Hepatocyte (in vitro differentiated cells): ENCODE data around the gene CDPF1. TPM values are rescaled to one million over a fixed set of nuclear protein-coding genes. Genes with fewer than 3 reads are reported as not detected.

Experiments
- DNase-seq: peaks from one replicate; pipeline ENCODE4 v3.0.0-alpha.2; 2016; ENCODE audit warnings: low spot score
- H2AFZ ChIP-seq: fragments of 200-600 bp; sonication (generic); 2 replicates; pipeline ENCODE4 v1.6.0; 2016; ENCODE audit warnings: antibody characterized with exemption, mild to moderate bottlenecking
- H3K27ac ChIP-seq: fragments of 200-600 bp; sonication (generic); 2 replicates; pipeline ENCODE4 v1.5.1; 2016; ENCODE audit warnings: mild to moderate bottlenecking
- H3K27me3 ChIP-seq: fragments of 200-600 bp; sonication (generic); 2 replicates; pipeline ENCODE4 v1.6.1; 2016
- H3K36me3 ChIP-seq: fragments of 200-600 bp; sonication (generic); replicated peaks from 2 replicates; pipeline ENCODE4 v1.5.1; 2016; ENCODE audit warnings: low read depth; ENCODE audit not compliant: insufficient read depth
- H3K4me1 ChIP-seq: fragments of 200-600 bp; sonication (generic); 2 replicates; pipeline ENCODE4 v1.5.1; 2016; ENCODE audit warnings: mild to moderate bottlenecking, moderate library complexity; ENCODE audit not compliant: insufficient read depth
- H3K4me2 ChIP-seq: fragments of 200-600 bp; sonication (generic); 2 replicates; pipeline ENCODE4 v1.6.0; 2016
- H3K4me3 ChIP-seq: fragments of 200-600 bp; sonication (generic); 2 replicates; pipeline ENCODE4 v1.5.1; 2016; ENCODE audit warnings: mild to moderate bottlenecking
- H3K79me2 ChIP-seq: fragments of 200-600 bp; sonication (generic); 2 replicates; pipeline ENCODE4 v1.6.0; 2017; ENCODE audit warnings: mild to moderate bottlenecking
- H3K9me2 ChIP-seq: fragments of 200-600 bp; sonication (generic); replicated peaks from 2 replicates; pipeline ENCODE4 v1.6.0; 2017; ENCODE audit warnings: mild to moderate bottlenecking; ENCODE audit not compliant: insufficient read depth
- H3K9me3 ChIP-seq: fragments of 200-600 bp; sonication (generic); 2 replicates; pipeline ENCODE4 v1.5.1; 2016; ENCODE audit warnings: low read depth, mild to moderate bottlenecking
- H4K20me1 ChIP-seq: fragments of 200-600 bp; sonication (generic); 2 replicates; pipeline ENCODE4 v1.6.0; 2016; ENCODE audit warnings: mild to moderate bottlenecking; ENCODE audit not compliant: insufficient read depth, poor library complexity, severe bottlenecking
- EZH2 ChIP-seq: fragments of 200-600 bp; sonication (generic); IDR thresholded peaks from 2 replicates; pipeline ENCODE4 v1.6.1; 2016; ENCODE audit warnings: antibody characterized with exemption, mild to moderate bottlenecking, borderline replicate concordance
- EZH2phosphoT487 ChIP-seq: fragments of 200-600 bp; sonication (generic); IDR thresholded peaks from one replicate; pipeline ENCODE4 v1.6.1; 2018; ENCODE audit warnings: antibody characterized with exemption, mild to moderate bottlenecking, low read depth, moderate library complexity; ENCODE audit not compliant: unreplicated experiment, severe bottlenecking
- WGBS: methylation state at CpG from one replicate; pipeline ENCODE4 v1.1.6; 2016; ENCODE audit warnings: low lambda C conversion rate; ENCODE audit errors: missing lambda C conversion rate; 5-methylcytosine and 5-hydroxymethylcytosine counted together
- polyA plus RNA-seq: library from polyadenylated mRNA; unstranded; fragments of >200 nt; fragmentation: Nextera tagmentation; extraction: Ambion mirVana; gene quantifications from 2 replicates; pipeline ENCODE4 v1.2.1, GENCODE V29; 2016
- total RNA-seq: library from RNA; depleted of rRNA; stranded (reverse); fragments of >200 nt; gene quantifications from 2 replicates; pipeline ENCODE4 v1.2.3, GENCODE V29; 2014
- TF ChIP-seq, protein P1 (sequence below): fragments of 200-600 bp; sonication (generic); IDR thresholded peaks from 2 replicates; pipeline ENCODE4 v1.5.1; 2016; ENCODE audit warnings: antibody characterized with exemption, mild to moderate bottlenecking; ENCODE audit not compliant: poor library complexity

Gene CDPF1
- total and polyA plus RNA-seq, 2 experiments from 2014 or later = 8.2 to 13.6 TPM

DNA sequence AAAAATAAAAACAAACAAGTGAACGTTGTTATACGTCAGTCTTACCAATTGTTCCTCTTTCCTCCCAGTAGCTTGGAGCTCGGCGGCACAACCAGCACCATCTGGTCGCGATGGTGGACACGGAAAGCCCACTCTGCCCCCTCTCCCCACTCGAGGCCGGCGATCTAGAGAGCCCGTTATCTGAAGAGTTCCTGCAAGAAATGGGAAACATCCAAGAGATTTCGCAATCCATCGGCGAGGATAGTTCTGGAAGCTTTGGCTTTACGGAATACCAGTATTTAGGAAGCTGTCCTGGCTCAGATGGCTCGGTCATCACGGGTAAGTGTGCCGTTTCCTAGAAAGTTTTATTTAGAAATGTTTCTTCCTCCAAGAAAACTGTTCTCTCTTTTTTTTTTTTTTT, 51.8 kb downstream of the CDPF1 start:
- Histone ChIP-seq H2AFZ (no peak overlapping the region), H3K9me2 (no peaks in the 10 kb centered on the region), H4K20me1 (no peaks in the 10 kb centered on the region), H3K27ac (no peak overlapping the region), H3K4me1 (peaks cover 11% of the 10 kb centered on the region), H3K4me2 (no peak overlapping the region), H3K4me3 (no peak overlapping the region), H3K27me3 (no peaks in the 10 kb centered on the region), H3K79me2 (no peaks in the 10 kb centered on the region), H3K9me3 (no peaks in the 10 kb centered on the region), H3K36me3 (no peaks in the 10 kb centered on the region)
- 96% methylated on average over 18 of the region's 18 CpGs for WGBS
- TF ChIP-seq EZH2 (no peak), EZH2phosphoT487 (no peak)
- TF ChIP-seq, protein P1, sequence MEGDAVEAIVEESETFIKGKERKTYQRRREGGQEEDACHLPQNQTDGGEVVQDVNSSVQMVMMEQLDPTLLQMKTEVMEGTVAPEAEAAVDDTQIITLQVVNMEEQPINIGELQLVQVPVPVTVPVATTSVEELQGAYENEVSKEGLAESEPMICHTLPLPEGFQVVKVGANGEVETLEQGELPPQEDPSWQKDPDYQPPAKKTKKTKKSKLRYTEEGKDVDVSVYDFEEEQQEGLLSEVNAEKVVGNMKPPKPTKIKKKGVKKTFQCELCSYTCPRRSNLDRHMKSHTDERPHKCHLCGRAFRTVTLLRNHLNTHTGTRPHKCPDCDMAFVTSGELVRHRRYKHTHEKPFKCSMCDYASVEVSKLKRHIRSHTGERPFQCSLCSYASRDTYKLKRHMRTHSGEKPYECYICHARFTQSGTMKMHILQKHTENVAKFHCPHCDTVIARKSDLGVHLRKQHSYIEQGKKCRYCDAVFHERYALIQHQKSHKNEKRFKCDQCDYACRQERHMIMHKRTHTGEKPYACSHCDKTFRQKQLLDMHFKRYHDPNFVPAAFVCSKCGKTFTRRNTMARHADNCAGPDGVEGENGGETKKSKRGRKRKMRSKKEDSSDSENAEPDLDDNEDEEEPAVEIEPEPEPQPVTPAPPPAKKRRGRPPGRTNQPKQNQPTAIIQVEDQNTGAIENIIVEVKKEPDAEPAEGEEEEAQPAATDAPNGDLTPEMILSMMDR = no peak
- no peak for DNase-seq

GRCh38 chr22:46196278-46196677, 53.8 kb downstream of the CDPF1 start:
- Histone ChIP-seq H3K4me2 (no peak overlapping the region), H4K20me1 (no peaks in the 10 kb centered on the region), H3K4me3 (no peak overlapping the region), H2AFZ (no peak overlapping the region), H3K9me2 (no peaks in the 10 kb centered on the region), H3K27ac (no peak overlapping the region), H3K79me2 (no peaks in the 10 kb centered on the region), H3K27me3 (no peaks in the 10 kb centered on the region), H3K36me3 (no peaks in the 10 kb centered on the region), H3K4me1 (no peaks in the 10 kb centered on the region), H3K9me3 (no peaks in the 10 kb centered on the region)
- no peak for DNase-seq
- TF ChIP-seq EZH2 (no peak), EZH2phosphoT487 (no peak)
- TF ChIP-seq, protein P1 = no peak
- 83% methylated on average over 8 of the region's 8 CpGs for WGBS

GRCh38 chr22:46195487-46196165, 54.5 kb downstream of the CDPF1 start:
- Histone ChIP-seq H3K36me3 (no peaks in the 10 kb centered on the region), H3K79me2 (no peaks in the 10 kb centered on the region), H3K9me3 (no peaks in the 10 kb centered on the region), H3K4me1 (no peaks in the 10 kb centered on the region), H3K4me2 (no peak overlapping the region), H4K20me1 (no peaks in the 10 kb centered on the region), H3K27me3 (no peaks in the 10 kb centered on the region), H3K27ac (no peak overlapping the region), H3K9me2 (no peaks in the 10 kb centered on the region), H2AFZ (no peak overlapping the region), H3K4me3 (no peak overlapping the region)
- DNase-seq = no peak
- WGBS = 82% methylated on average over 18 of the region's 18 CpGs
- TF ChIP-seq, protein P1 = no peak
- TF ChIP-seq EZH2 (no peak), EZH2phosphoT487 (no peak)

Other genes with a start within 250 kb of the CDPF1 start
- gene PPARA, start 99.8 kb downstream of the CDPF1 start, total RNA-seq = 28.0 and 31.0 TPM in 2 replicates
- 12.3 and 13.7 TPM in 2 replicates for gene PPARA, start 99.8 kb downstream of the CDPF1 start, polyA plus RNA-seq
- 0.16 TPM in 1 of 2 replicates, not detected in the other for gene PKDREJ, start 13.1 kb upstream of the CDPF1 start, total RNA-seq
- gene PKDREJ, start 13.1 kb upstream of the CDPF1 start, polyA plus RNA-seq = 0.16 TPM in 1 of 2 replicates, not detected in the other
- 62.4 and 85.8 TPM in 2 replicates for gene TTC38, start 17.7 kb upstream of the CDPF1 start, total RNA-seq
- gene TTC38, start 17.7 kb upstream of the CDPF1 start, polyA plus RNA-seq = 44.3 and 48.3 TPM in 2 replicates
- gene GTSE1, start 46.6 kb upstream of the CDPF1 start, total RNA-seq = 2.6 and 4.4 TPM in 2 replicates
- 4.1 and 5.9 TPM in 2 replicates for gene GTSE1, start 46.6 kb upstream of the CDPF1 start, polyA plus RNA-seq
- 36.0 and 40.9 TPM in 2 replicates for gene TRMU, start 85.4 kb upstream of the CDPF1 start, total RNA-seq
- gene TRMU, start 85.4 kb upstream of the CDPF1 start, polyA plus RNA-seq = 38.0 and 44.6 TPM in 2 replicates